ENCODE measurements around the gene EIF4EBP3. TPM values are rescaled to one million over a fixed set of nuclear protein-coding genes. Genes with fewer than 3 reads are reported as not detected.

EIF4EBP3 gene
- total and polyA plus RNA-seq, 2 of the 4 experiments (the other 2 are of a cell fraction), result 0.36 to 2.1 TPM

GRCh38 chr5:140557965-140558364, 10.5 kb downstream of the EIF4EBP3 start (continued):
- TF ChIP-seq MAFK (IDR thresholded peaks at IDR 0.05; ENCODE audit: low read depth, low read length) (no peak), ELK1 (IDR thresholded peaks at IDR 0.05; ENCODE audit: borderline replicate concordance, low read depth, low read length) (no peak)

GRCh38 chr5:140558542-140558941, 11.1 kb downstream of the EIF4EBP3 start:
- peak overlapping the region in 1 of 2 experiments; percentile 99; a peak in 1 of 4 replicates for H4K8ac ChIP-seq (ENCODE audit: low read depth in 2 of 2, low read length in 2 of 2)
- H3K4ac ChIP-seq (ENCODE audit: low read depth, low read length), result peak overlapping the region; percentile 19; the same call in 1 of the 2 replicates
- no peak overlapping the region for H3K9ac ChIP-seq (ENCODE audit: low read depth, low read length)
- H3K23ac ChIP-seq (ENCODE audit: low read depth, low read length), result no peak overlapping the region
- H3K36me3 ChIP-seq (ENCODE audit: control insufficient read depth, insufficient read depth, low read length), result peaks cover 18% of the 10 kb centered on the region
- H3K4me2 ChIP-seq (ENCODE audit: low read depth, low read length), result no peak overlapping the region
- CTCF ChIA-PET, result no interaction called here
- in situ Hi-C loops (cut with MboI; ENCODE audit: low sequenced_read_pairs), result no loop called here
- no peak overlapping the region for H3K18ac ChIP-seq (ENCODE audit: low read depth, low read length)
- 0 out of 3 replicates have a peak overlapping the region, but pooled peaks have one; percentile 96 for H2BK15ac ChIP-seq (ENCODE audit: low read depth, low read length)
- POLR2A ChIA-PET (ENCODE audit: unreplicated experiment), result no interaction called here
- peaks cover 19% of the 10 kb centered on the region for H3K4me1 ChIP-seq (ENCODE audit: control insufficient read depth, insufficient read depth, low read length)
- peaks cover 11% of the 10 kb centered on the region for H3K9me1 ChIP-seq (ENCODE audit: insufficient read depth, low read length)
- peak overlapping the region; percentile 98; the same call in 1 of the 2 replicates for H2BK20ac ChIP-seq (ENCODE audit: low read depth, low read length)
- TF ChIP-seq POLR2A (IDR thresholded peaks at IDR 0.05; ENCODE audit: low read depth, low read length), result no peak
- no peak for TF ChIP-seq SMC3 (IDR thresholded peaks at IDR 0.05; ENCODE audit: low read depth, low read length)
- TF ChIP-seq BHLHE40 (IDR thresholded peaks at IDR 0.05; ENCODE audit: low read depth, low read length), result no peak
- TF ChIP-seq RFX5 (IDR thresholded peaks at IDR 0.05; ENCODE audit: low read depth, low read length), result no peak
- no peak for TF ChIP-seq MXI1 (IDR thresholded peaks at IDR 0.05; ENCODE audit: borderline replicate concordance, low read depth, low read length)
- TF ChIP-seq ELK1 (IDR thresholded peaks at IDR 0.05; ENCODE audit: borderline replicate concordance, low read depth, low read length), result no peak
- TF ChIP-seq USF2 (IDR thresholded peaks at IDR 0.05; ENCODE audit: low read depth, low read length), result no peak
- no peak for TF ChIP-seq MAFK (IDR thresholded peaks at IDR 0.05; ENCODE audit: low read depth, low read length)
- no peak for TF ChIP-seq FOS (IDR thresholded peaks at IDR 0.05; ENCODE audit: low read depth, low read length)
- peaks cover 26 to 49% of the 10 kb centered on the region in 2 experiments for H3K79me1 ChIP-seq (ENCODE audit: low read depth in 1 of 2, low read length in 2 of 2)
- H2AK9ac ChIP-seq (replicated peaks; ENCODE audit: low read depth, low read length, poor library complexity), result no peak overlapping the region
- H4K20me1 ChIP-seq (ENCODE audit: insufficient read depth, low read length), result peaks cover 13% of the 10 kb centered on the region
- 100% methylated on average over 1 of the region's 9 CpGs; no CpG with 5 or more reads in 1 of the 2 experiments for WGBS, 2 experiments (ENCODE audit: extremely low coverage in 2 of 2, insufficient read length in 1 of 2)
- H2AK5ac ChIP-seq (ENCODE audit: low read depth, low read length), result peak overlapping the region; percentile 99; the same call in 1 of the 2 replicates
- no peak overlapping the region for H4K91ac ChIP-seq (ENCODE audit: insufficient read depth, low read depth, low read length)
- no peak overlapping the region for H2AFZ ChIP-seq (replicated peaks; ENCODE audit: low read length, poor library complexity)
- no peak overlapping the region for H3K14ac ChIP-seq (replicated peaks; ENCODE audit: low read depth, low read length)
- dilution Hi-C loops (cut with HindIII; ENCODE audit: low sequenced_read_pairs, unreplicated experiment), result no loop called here
- no peaks in the 10 kb centered on the region for H3K27me3 ChIP-seq (ENCODE audit: control insufficient read depth, insufficient read depth, low read length)
- no peaks in the 10 kb centered on the region for H3K9me3 ChIP-seq (ENCODE audit: control insufficient read depth, insufficient read depth, low read length)
- H2BK120ac ChIP-seq (ENCODE audit: low read depth, low read length), result peak overlapping the region; percentile 94; the same call in 1 of the 2 replicates
- no TSS peak for BruUV-seq (replicated peaks)
- ATAC-seq (ENCODE audit: low read depth) (no peak), DNase-seq (no peak)
- 0 out of 2 replicates have a peak overlapping the region, but pooled peaks have one; percentile 1 for H4K5ac ChIP-seq (ENCODE audit: low read depth, low read length)
- H3K27ac ChIP-seq (ENCODE audit: insufficient read depth, low read length), result peak overlapping the region; percentile 4; the same call in 1 of the 2 replicates
- no peak overlapping the region for H3K56ac ChIP-seq (ENCODE audit: extremely low read depth, insufficient read depth, low read length)
- intact Hi-C loops (cut with micrococcal nuclease), result no loop called here
- H2BK5ac ChIP-seq (ENCODE audit: low read depth, low read length, poor library complexity, severe bottlenecking), result no peak overlapping the region
- no peak overlapping the region for H3K4me3 ChIP-seq (ENCODE audit: insufficient read depth, low read depth, low read length)
